ENCODE data around the gene DNAH17.
"Not testable (repeated sequence)": the region's sequence is repeated elsewhere in the genome, so short reads cannot be mapped to it uniquely, and the experiment has no call there.

DNAH17 gene

GRCh38 chr17:78504156-78504925 lies 72.9 kb downstream of the DNAH17 start:
- Histone ChIP-seq H3K9me3 (ENCODE audit: control insufficient read depth, insufficient read depth, low read length) (no peaks in the 10 kb centered on the region), H3K4me3 (ENCODE audit: low read length) (no peak overlapping the region), H3K27ac (ENCODE audit: low read depth, low read length) (no peak overlapping the region), H3K79me2 (ENCODE audit: control insufficient read depth, low read length) (no peaks in the 10 kb centered on the region), H3K4me2 (ENCODE audit: low read length) (no peak overlapping the region), H3K9me2 (replicated peaks; ENCODE audit: control insufficient read depth, low read length) (no peaks in the 10 kb centered on the region), H3K36me3 (ENCODE audit: control insufficient read depth, low read length) (no peaks in the 10 kb centered on the region), H3K27me3 (ENCODE audit: control insufficient read depth, low read length) (no peaks in the 10 kb centered on the region), H4K20me1 (ENCODE audit: control insufficient read depth, insufficient read depth, low read depth, low read length) (no peaks in the 10 kb centered on the region), H3F3A (ENCODE audit: control insufficient read depth, insufficient read depth) (no peaks in the 10 kb centered on the region), H3K4me1 (ENCODE audit: control insufficient read depth, low read length) (no peaks in the 10 kb centered on the region)
- TF ChIP-seq, protein P1, sequence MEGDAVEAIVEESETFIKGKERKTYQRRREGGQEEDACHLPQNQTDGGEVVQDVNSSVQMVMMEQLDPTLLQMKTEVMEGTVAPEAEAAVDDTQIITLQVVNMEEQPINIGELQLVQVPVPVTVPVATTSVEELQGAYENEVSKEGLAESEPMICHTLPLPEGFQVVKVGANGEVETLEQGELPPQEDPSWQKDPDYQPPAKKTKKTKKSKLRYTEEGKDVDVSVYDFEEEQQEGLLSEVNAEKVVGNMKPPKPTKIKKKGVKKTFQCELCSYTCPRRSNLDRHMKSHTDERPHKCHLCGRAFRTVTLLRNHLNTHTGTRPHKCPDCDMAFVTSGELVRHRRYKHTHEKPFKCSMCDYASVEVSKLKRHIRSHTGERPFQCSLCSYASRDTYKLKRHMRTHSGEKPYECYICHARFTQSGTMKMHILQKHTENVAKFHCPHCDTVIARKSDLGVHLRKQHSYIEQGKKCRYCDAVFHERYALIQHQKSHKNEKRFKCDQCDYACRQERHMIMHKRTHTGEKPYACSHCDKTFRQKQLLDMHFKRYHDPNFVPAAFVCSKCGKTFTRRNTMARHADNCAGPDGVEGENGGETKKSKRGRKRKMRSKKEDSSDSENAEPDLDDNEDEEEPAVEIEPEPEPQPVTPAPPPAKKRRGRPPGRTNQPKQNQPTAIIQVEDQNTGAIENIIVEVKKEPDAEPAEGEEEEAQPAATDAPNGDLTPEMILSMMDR (IDR thresholded peaks at IDR 0.05; ENCODE audit: low read depth, low read length, poor library complexity, severe bottlenecking) = no peak
- TF ChIP-seq EZH2phosphoT487 (IDR thresholded peaks at IDR 0.05; ENCODE audit: borderline replicate concordance, low read length) = no peak

- H3K4me2 ChIP-seq (ENCODE audit: low read length); H3K4me3 ChIP-seq (ENCODE audit: low read length); H3K36me3 ChIP-seq (ENCODE audit: control insufficient read depth, low read length); H3K9me2 ChIP-seq (replicated peaks; ENCODE audit: control insufficient read depth, low read length); H3K27me3 ChIP-seq (ENCODE audit: control insufficient read depth, low read length); H3K4me1 ChIP-seq (ENCODE audit: control insufficient read depth, low read length); H3F3A ChIP-seq (ENCODE audit: control insufficient read depth, insufficient read depth); H3K27ac ChIP-seq (ENCODE audit: low read depth, low read length); H4K20me1 ChIP-seq (ENCODE audit: control insufficient read depth, insufficient read depth, low read depth, low read length); H3K9me3 ChIP-seq (ENCODE audit: control insufficient read depth, insufficient read depth, low read length); H3K79me2 ChIP-seq (ENCODE audit: control insufficient read depth, low read length): not testable (repeated sequence)
Observed at GRCh38 chr17:78503388-78503787, 73.8 kb downstream of the DNAH17 start.

GRCh38 chr17:78502611-78503148 lies 74.5 kb downstream of the DNAH17 start:
- no peaks in the 10 kb centered on the region for H3F3A ChIP-seq (ENCODE audit: control insufficient read depth, insufficient read depth)
- H3K27me3 ChIP-seq (ENCODE audit: control insufficient read depth, low read length) = no peaks in the 10 kb centered on the region
- H4K20me1 ChIP-seq (ENCODE audit: control insufficient read depth, insufficient read depth, low read depth, low read length) = no peaks in the 10 kb centered on the region
- no peak overlapping the region for H3K4me2 ChIP-seq (ENCODE audit: low read length)
- no peaks in the 10 kb centered on the region for H3K79me2 ChIP-seq (ENCODE audit: control insufficient read depth, low read length)
- TF ChIP-seq, protein P1 (IDR thresholded peaks at IDR 0.05; ENCODE audit: low read depth, low read length, poor library complexity, severe bottlenecking) = no peak
- no peak for TF ChIP-seq EZH2phosphoT487 (IDR thresholded peaks at IDR 0.05; ENCODE audit: borderline replicate concordance, low read length)
- H3K9me3 ChIP-seq (ENCODE audit: control insufficient read depth, insufficient read depth, low read length) = no peaks in the 10 kb centered on the region
- no peaks in the 10 kb centered on the region for H3K9me2 ChIP-seq (replicated peaks; ENCODE audit: control insufficient read depth, low read length)
- H3K27ac ChIP-seq (ENCODE audit: low read depth, low read length) = no peak overlapping the region
- no peaks in the 10 kb centered on the region for H3K4me1 ChIP-seq (ENCODE audit: control insufficient read depth, low read length)
- no peak overlapping the region for H3K4me3 ChIP-seq (ENCODE audit: low read length)
- H3K36me3 ChIP-seq (ENCODE audit: control insufficient read depth, low read length) = no peaks in the 10 kb centered on the region

- H3F3A ChIP-seq (ENCODE audit: control insufficient read depth, insufficient read depth) = no peaks in the 10 kb centered on the region
- H4K20me1 ChIP-seq (ENCODE audit: control insufficient read depth, insufficient read depth, low read depth, low read length) = no peaks in the 10 kb centered on the region
- TF ChIP-seq, protein P1 (IDR thresholded peaks at IDR 0.05; ENCODE audit: low read depth, low read length, poor library complexity, severe bottlenecking) = no peak
- TF ChIP-seq EZH2phosphoT487 (IDR thresholded peaks at IDR 0.05; ENCODE audit: borderline replicate concordance, low read length) = no peak
- no peaks in the 10 kb centered on the region for H3K9me2 ChIP-seq (replicated peaks; ENCODE audit: control insufficient read depth, low read length)
- H3K4me1 ChIP-seq (ENCODE audit: control insufficient read depth, low read length) = no peaks in the 10 kb centered on the region
- H3K36me3 ChIP-seq (ENCODE audit: control insufficient read depth, low read length) = no peaks in the 10 kb centered on the region
- H3K27me3 ChIP-seq (ENCODE audit: control insufficient read depth, low read length) = no peaks in the 10 kb centered on the region
- no peaks in the 10 kb centered on the region for H3K79me2 ChIP-seq (ENCODE audit: control insufficient read depth, low read length)
- H3K4me3 ChIP-seq (ENCODE audit: low read length) = no peak overlapping the region
- H3K9me3 ChIP-seq (ENCODE audit: control insufficient read depth, insufficient read depth, low read length) = no peaks in the 10 kb centered on the region
- H3K4me2 ChIP-seq (ENCODE audit: low read length) = no peak overlapping the region
- no peak overlapping the region for H3K27ac ChIP-seq (ENCODE audit: low read depth, low read length)
Observed at GRCh38 chr17:78501241-78502036, 75.8 kb downstream of the DNAH17 start.

Measured in DOHH2 (cell line).